HG03442 (cell line): ENCODE data around the gene CACNA2D2.

Source experiments
- ATAC-seq: cut with Tn5 transposase; IDR thresholded peaks from one replicate; pipeline ENCODE4 v1.9.1; 2021; ENCODE audit warnings: mild to moderate bottlenecking, moderate library complexity; ENCODE audit not compliant: unreplicated experiment

CACNA2D2 gene

GRCh38 chr3:50374363-50375257 lies 128.8 kb downstream of the CACNA2D2 start:
- ATAC-seq, result no peak

GRCh38 chr3:50373146-50374051 lies 130.0 kb downstream of the CACNA2D2 start:
- ATAC-seq, result no peak

- no peak for ATAC-seq
Observed at GRCh38 chr3:50372349-50372748, 131.1 kb downstream of the CACNA2D2 start.

- ATAC-seq, result no peak
Observed at GRCh38 chr3:50371133-50371685, 132.2 kb downstream of the CACNA2D2 start.

GRCh38 chr3:50370594-50370993 lies 132.8 kb downstream of the CACNA2D2 start:
- no peak for ATAC-seq

GRCh38 chr3:50369012-50369670 lies 134.3 kb downstream of the CACNA2D2 start:
- no peak for ATAC-seq

- no peak for ATAC-seq
Observed at GRCh38 chr3:50365842-50366220, 137.6 kb downstream of the CACNA2D2 start.

- ATAC-seq, result peak; percentile 80
Observed at GRCh38 chr3:50365080-50365841, 138.2 kb downstream of the CACNA2D2 start.

GRCh38 chr3:50364573-50365079 lies 138.8 kb downstream of the CACNA2D2 start:
- peak; percentile 4 for ATAC-seq

- peak; percentile 6 for ATAC-seq
Observed at GRCh38 chr3:50359760-50360110, 143.7 kb downstream of the CACNA2D2 start.

- peak; percentile 98 for ATAC-seq
Observed at GRCh38 chr3:50358911-50359759, 144.3 kb downstream of the CACNA2D2 start, which contains the start of gene TMEM115. TMEM115 (minus strand) TSS chr3:50359521; CDS start chr3:50359063, 458 bp downstream.

GRCh38 chr3:50358355-50358910 lies 145.0 kb downstream of the CACNA2D2 start:
- ATAC-seq, result no peak

- no peak for ATAC-seq
Observed at GRCh38 chr3:50357481-50357880, 146.0 kb downstream of the CACNA2D2 start.

- no peak for ATAC-seq
Observed at GRCh38 chr3:50356553-50356952, 146.9 kb downstream of the CACNA2D2 start.

GRCh38 chr3:50355829-50356552 lies 147.4 kb downstream of the CACNA2D2 start:
- no peak for ATAC-seq

- no peak for ATAC-seq
Observed at GRCh38 chr3:50354850-50355249, 148.6 kb downstream of the CACNA2D2 start.

- no peak for ATAC-seq
Observed at GRCh38 chr3:50354186-50354764, 149.2 kb downstream of the CACNA2D2 start.
